SU-DHL-6 (cell line): ENCODE data around the gene MNDA.

ENCODE experiments used
- H2AFZ ChIP-seq: fragments of 200-600 bp; sonication (generic); 2 replicates; pipeline ENCODE4 v1.6.1; 2014; ENCODE audit warnings: low read depth, mild to moderate bottlenecking, moderate library complexity, mixed read lengths, antibody characterized with exemption, low read length; ENCODE audit not compliant: severe bottlenecking
- H3F3A ChIP-seq: fragments of 200-600 bp; shearing (Covaris generic); 2 replicates; pipeline ENCODE4 v1.6.0; 2016; ENCODE audit warnings: antibody characterized with exemption, mild to moderate bottlenecking; ENCODE audit not compliant: insufficient read depth
- H3K27ac ChIP-seq: fragments of 200-600 bp; sonication (generic); 2 replicates; pipeline ENCODE4 v1.5.1; 2016; ENCODE audit warnings: low read depth, mild to moderate bottlenecking, low read length, moderate library complexity, mixed read lengths
- H3K27me3 ChIP-seq: fragments of 200-600 bp; sonication (generic), shearing (Covaris generic); 2 replicates; pipeline ENCODE4 v1.6.0; 2014; ENCODE audit warnings: mild to moderate bottlenecking, low read length
- H3K36me3 ChIP-seq: fragments of 200-600 bp; sonication (generic); 2 replicates; pipeline ENCODE4 v1.6.1; 2014; ENCODE audit warnings: mild to moderate bottlenecking, low read length, mixed read lengths
- H3K4me2 ChIP-seq: fragments of 300-600, 200-600 bp; shearing (Covaris generic), sonication (generic); 2 replicates; pipeline ENCODE4 v1.6.0; 2014; ENCODE audit warnings: low read length, low read depth, mild to moderate bottlenecking; ENCODE audit not compliant: poor library complexity, severe bottlenecking
- H3K4me3 ChIP-seq: fragments of 200-600 bp; sonication (generic); 2 replicates; pipeline ENCODE4 v1.5.1; 2014; ENCODE audit warnings: antibody characterized with exemption, low read length, mild to moderate bottlenecking, mixed read lengths; ENCODE audit not compliant: insufficient read depth, poor library complexity, severe bottlenecking
- H3K79me2 ChIP-seq: fragments of 200-600 bp; sonication (generic); 2 replicates; pipeline ENCODE4 v1.6.1; 2014; ENCODE audit warnings: mild to moderate bottlenecking, low read length, moderate library complexity; ENCODE audit not compliant: insufficient read depth
- H3K9ac ChIP-seq: fragments of 200-600 bp; sonication (generic); 2 replicates; pipeline ENCODE4 v1.7.0; 2014; ENCODE audit warnings: mild to moderate bottlenecking, low read length
- H3K9me2 ChIP-seq: fragments of 200-600 bp; sonication (generic); replicated peaks from 2 replicates; pipeline ENCODE4 v1.6.1; 2014; ENCODE audit warnings: low read length; ENCODE audit not compliant: insufficient read depth
- H3K9me3 ChIP-seq: fragments of 200-600 bp; sonication (generic); 2 replicates; pipeline ENCODE4 v1.6.1; 2014; ENCODE audit warnings: low read length, mixed read lengths; ENCODE audit not compliant: insufficient read depth
- H4K20me1 ChIP-seq: fragments of 200-600 bp; sonication (generic); 2 replicates; pipeline ENCODE4 v1.6.1; 2014; ENCODE audit warnings: low read depth, mild to moderate bottlenecking, antibody characterized with exemption, low read length, moderate library complexity, mixed read lengths
- CTCF ChIP-seq: fragments of 200-600 bp; sonication (generic); IDR thresholded peaks from one replicate; pipeline ENCODE4 v1.5.1; 2017; ENCODE audit warnings: antibody characterized with exemption, mild to moderate bottlenecking, low read length, moderate library complexity; ENCODE audit not compliant: insufficient read depth, poor library complexity, severe bottlenecking
- EZH2phosphoT487 ChIP-seq: fragments of 200-600 bp; sonication (generic), shearing (Covaris generic); conservative IDR thresholded peaks from 2 replicates; pipeline ENCODE4 v1.6.1; 2018; ENCODE audit warnings: mild to moderate bottlenecking, antibody characterized with exemption, low read length, moderate library complexity, mixed read lengths

MNDA gene

GRCh38 chr1:158813164-158813563, 18.0 kb upstream of the MNDA start:
- Histone ChIP-seq H3K36me3 (no peaks in the 10 kb centered on the region), H3K4me3 (no peak overlapping the region), H3K27ac (no peak overlapping the region), H3K9me2 (no peaks in the 10 kb centered on the region), H4K20me1 (no peaks in the 10 kb centered on the region), H3K9ac (no peak overlapping the region), H2AFZ (no peak overlapping the region), H3K79me2 (no peaks in the 10 kb centered on the region), H3K4me2 (no peak overlapping the region), H3K27me3 (no peaks in the 10 kb centered on the region), H3F3A (no peaks in the 10 kb centered on the region), H3K9me3 (no peaks in the 10 kb centered on the region)
- no peak for TF ChIP-seq EZH2phosphoT487
- no peak for TF ChIP-seq CTCF

GRCh38 chr1:158814970-158815369, 16.2 kb upstream of the MNDA start:
- H3K4me3 ChIP-seq = no peak overlapping the region
- H3K27me3 ChIP-seq = no peaks in the 10 kb centered on the region
- H3K36me3 ChIP-seq = no peaks in the 10 kb centered on the region
- no peaks in the 10 kb centered on the region for H3K79me2 ChIP-seq
- H3K4me2 ChIP-seq = no peak overlapping the region
- H3K9me3 ChIP-seq = no peaks in the 10 kb centered on the region
- H3K9me2 ChIP-seq = no peaks in the 10 kb centered on the region
- H2AFZ ChIP-seq = no peak overlapping the region
- no peak overlapping the region for H3K27ac ChIP-seq
- no peak for TF ChIP-seq CTCF
- TF ChIP-seq EZH2phosphoT487 = no peak
- H3K9ac ChIP-seq = no peak overlapping the region
- no peaks in the 10 kb centered on the region for H3F3A ChIP-seq
- H4K20me1 ChIP-seq = no peaks in the 10 kb centered on the region

DNA sequence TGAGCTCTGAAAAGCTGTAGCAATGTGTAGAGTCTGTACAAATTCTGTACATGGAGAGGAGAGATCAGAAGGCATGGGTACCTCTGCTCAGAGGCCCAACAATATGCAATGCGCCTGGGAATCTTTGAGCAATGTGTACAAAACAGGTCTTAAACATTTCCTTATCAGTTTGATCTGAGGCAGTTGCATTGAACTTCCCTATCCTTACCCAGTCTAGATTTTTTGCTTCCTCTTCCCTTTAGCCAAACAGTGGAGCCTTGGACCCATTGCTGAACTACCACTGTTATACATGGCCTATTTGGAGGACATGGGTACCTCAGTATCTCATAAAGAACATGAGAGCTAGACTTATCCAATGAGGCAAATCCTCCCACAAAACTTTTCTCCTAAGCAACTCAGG, 12.6 kb upstream of the MNDA start:
- Histone ChIP-seq H3K9ac (no peak overlapping the region), H3K36me3 (no peaks in the 10 kb centered on the region), H3K27ac (no peak overlapping the region), H3K79me2 (no peaks in the 10 kb centered on the region), H2AFZ (no peak overlapping the region), H3K9me2 (no peaks in the 10 kb centered on the region), H4K20me1 (no peaks in the 10 kb centered on the region), H3K9me3 (no peaks in the 10 kb centered on the region), H3F3A (no peaks in the 10 kb centered on the region), H3K4me2 (no peak overlapping the region), H3K27me3 (no peaks in the 10 kb centered on the region), H3K4me3 (no peak overlapping the region)
- TF ChIP-seq EZH2phosphoT487 (no peak), CTCF (no peak)

DNA sequence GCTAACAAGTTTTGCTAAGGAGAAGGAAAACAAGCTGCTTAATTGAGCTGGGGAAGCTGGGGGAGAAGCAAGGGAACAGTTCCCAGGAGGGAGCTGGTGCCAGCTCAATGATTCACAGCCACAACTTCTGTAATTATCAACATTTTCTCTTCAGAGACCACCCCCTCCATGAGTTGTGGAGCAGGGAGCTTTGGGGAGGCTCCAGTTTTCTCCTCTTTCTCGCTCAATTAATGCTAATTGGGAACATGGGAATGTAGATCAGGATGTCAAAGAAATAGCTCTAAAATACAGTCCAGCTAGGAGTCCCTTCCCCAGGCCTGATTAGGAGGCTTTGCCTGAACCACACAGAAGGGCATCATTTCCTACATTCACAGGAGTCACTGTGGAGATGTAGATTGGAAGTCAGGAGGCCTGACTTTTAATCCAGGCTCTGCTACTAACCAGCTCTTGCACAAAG, 12.1 kb upstream of the MNDA start:
- no peak for TF ChIP-seq CTCF
- no peak for TF ChIP-seq EZH2phosphoT487
- Histone ChIP-seq H3K9me3 (no peaks in the 10 kb centered on the region), H3K79me2 (no peaks in the 10 kb centered on the region), H2AFZ (no peak overlapping the region), H4K20me1 (no peaks in the 10 kb centered on the region), H3K9me2 (no peaks in the 10 kb centered on the region), H3K36me3 (no peaks in the 10 kb centered on the region), H3K9ac (no peak overlapping the region), H3K4me3 (no peak overlapping the region), H3K27me3 (no peaks in the 10 kb centered on the region), H3K4me2 (no peak overlapping the region), H3K27ac (no peak overlapping the region), H3F3A (no peaks in the 10 kb centered on the region)
